ENCODE data around the gene FOSB. TPM values are rescaled to one million over a fixed set of nuclear protein-coding genes. Genes with fewer than 3 reads are reported as not detected.

FOSB gene
- total and polyA plus RNA-seq, 2 experiments from 2014 or later: 0.55 to 1.9 TPM

DNA sequence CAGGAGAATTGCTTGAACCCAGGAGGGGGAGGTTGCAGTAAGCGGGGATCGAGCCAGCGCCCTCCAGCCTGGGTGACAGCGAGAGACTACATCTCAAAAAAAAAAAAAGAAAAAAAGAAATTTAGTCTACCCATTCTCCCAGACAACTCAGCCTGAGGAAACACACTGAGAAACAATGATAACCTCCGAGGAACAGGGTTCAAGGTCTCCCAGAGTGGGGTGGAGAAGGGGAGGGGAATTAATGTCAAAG, 38.1 kb downstream of the FOSB start:
- H3K79me2 ChIP-seq (replicated peaks; ENCODE audit: insufficient read depth): peaks cover 36% of the 10 kb centered on the region
- H3K4me2 ChIP-seq: peak overlapping the region; percentile 95
- Mint-ChIP-seq H3K9me3 (no peaks in the 10 kb centered on the region; the same call in 2 of the 3 replicates), H3K4me1 (peaks cover 29% of the 10 kb centered on the region), H3K4me3 (peak overlapping the region; percentile 63), H3K36me3 (ENCODE audit: low read depth) (peaks cover 7% of the 10 kb centered on the region), H3K27me3 (ENCODE audit: insufficient read depth, low read depth, poor library complexity) (peaks cover 14% of the 10 kb centered on the region), H3K27ac (peak overlapping the region; percentile 62; the same call in 1 of the 2 replicates)
- peaks cover 21% of the 10 kb centered on the region for H3K4me1 ChIP-seq (ENCODE audit: insufficient read depth)
- H3F3A ChIP-seq (replicated peaks; ENCODE audit: low read depth): peaks cover 14% of the 10 kb centered on the region
- H3K36me3 ChIP-seq (ENCODE audit: insufficient read depth): no peaks in the 10 kb centered on the region
- ATAC-seq (no peak), DNase-seq (ENCODE audit: low spot score) (no peak)
- H3K27me3 ChIP-seq (ENCODE audit: insufficient read depth): no peaks in the 10 kb centered on the region
- TF ChIP-seq ZNF331 (CRISPR knock-in tag; IDR thresholded peaks at IDR 0.05; ENCODE audit: low read depth): no peak
- TF ChIP-seq, protein P1, sequence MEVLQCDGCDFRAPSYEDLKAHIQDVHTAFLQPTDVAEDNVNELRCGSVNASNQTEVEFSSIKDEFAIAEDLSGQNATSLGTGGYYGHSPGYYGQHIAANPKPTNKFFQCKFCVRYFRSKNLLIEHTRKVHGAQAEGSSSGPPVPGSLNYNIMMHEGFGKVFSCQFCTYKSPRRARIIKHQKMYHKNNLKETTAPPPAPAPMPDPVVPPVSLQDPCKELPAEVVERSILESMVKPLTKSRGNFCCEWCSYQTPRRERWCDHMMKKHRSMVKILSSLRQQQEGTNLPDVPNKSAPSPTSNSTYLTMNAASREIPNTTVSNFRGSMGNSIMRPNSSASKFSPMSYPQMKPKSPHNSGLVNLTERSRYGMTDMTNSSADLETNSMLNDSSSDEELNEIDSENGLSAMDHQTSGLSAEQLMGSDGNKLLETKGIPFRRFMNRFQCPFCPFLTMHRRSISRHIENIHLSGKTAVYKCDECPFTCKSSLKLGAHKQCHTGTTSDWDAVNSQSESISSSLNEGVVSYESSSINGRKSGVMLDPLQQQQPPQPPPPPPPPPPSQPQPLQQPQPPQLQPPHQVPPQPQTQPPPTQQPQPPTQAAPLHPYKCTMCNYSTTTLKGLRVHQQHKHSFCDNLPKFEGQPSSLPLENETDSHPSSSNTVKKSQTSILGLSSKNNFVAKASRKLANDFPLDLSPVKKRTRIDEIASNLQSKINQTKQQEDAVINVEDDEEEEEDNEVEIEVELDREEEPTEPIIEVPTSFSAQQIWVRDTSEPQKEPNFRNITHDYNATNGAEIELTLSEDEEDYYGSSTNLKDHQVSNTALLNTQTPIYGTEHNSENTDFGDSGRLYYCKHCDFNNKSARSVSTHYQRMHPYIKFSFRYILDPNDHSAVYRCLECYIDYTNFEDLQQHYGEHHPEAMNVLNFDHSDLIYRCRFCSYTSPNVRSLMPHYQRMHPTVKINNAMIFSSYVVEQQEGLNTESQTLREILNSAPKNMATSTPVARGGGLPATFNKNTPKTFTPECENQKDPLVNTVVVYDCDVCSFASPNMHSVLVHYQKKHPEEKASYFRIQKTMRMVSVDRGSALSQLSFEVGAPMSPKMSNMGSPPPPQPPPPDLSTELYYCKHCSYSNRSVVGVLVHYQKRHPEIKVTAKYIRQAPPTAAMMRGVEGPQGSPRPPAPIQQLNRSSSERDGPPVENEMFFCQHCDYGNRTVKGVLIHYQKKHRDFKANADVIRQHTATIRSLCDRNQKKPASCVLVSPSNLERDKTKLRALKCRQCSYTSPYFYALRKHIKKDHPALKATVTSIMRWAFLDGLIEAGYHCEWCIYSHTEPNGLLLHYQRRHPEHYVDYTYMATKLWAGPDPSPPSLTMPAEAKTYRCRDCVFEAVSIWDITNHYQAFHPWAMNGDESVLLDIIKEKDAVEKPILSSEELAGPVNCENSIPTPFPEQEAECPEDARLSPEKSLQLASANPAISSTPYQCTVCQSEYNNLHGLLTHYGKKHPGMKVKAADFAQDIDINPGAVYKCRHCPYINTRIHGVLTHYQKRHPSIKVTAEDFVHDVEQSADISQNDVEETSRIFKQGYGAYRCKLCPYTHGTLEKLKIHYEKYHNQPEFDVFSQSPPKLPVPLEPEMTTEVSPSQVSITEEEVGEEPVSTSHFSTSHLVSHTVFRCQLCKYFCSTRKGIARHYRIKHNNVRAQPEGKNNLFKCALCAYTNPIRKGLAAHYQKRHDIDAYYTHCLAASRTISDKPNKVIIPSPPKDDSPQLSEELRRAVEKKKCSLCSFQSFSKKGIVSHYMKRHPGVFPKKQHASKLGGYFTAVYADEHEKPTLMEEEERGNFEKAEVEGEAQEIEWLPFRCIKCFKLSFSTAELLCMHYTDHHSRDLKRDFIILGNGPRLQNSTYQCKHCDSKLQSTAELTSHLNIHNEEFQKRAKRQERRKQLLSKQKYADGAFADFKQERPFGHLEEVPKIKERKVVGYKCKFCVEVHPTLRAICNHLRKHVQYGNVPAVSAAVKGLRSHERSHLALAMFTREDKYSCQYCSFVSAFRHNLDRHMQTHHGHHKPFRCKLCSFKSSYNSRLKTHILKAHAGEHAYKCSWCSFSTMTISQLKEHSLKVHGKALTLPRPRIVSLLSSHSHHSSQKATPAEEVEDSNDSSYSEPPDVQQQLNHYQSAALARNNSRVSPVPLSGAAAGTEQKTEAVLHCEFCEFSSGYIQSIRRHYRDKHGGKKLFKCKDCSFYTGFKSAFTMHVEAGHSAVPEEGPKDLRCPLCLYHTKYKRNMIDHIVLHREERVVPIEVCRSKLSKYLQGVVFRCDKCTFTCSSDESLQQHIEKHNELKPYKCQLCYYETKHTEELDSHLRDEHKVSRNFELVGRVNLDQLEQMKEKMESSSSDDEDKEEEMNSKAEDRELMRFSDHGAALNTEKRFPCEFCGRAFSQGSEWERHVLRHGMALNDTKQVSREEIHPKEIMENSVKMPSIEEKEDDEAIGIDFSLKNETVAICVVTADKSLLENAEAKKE (CRISPR knock-in tag; IDR thresholded peaks at IDR 0.05): no peak
- TF ChIP-seq, protein P2, sequence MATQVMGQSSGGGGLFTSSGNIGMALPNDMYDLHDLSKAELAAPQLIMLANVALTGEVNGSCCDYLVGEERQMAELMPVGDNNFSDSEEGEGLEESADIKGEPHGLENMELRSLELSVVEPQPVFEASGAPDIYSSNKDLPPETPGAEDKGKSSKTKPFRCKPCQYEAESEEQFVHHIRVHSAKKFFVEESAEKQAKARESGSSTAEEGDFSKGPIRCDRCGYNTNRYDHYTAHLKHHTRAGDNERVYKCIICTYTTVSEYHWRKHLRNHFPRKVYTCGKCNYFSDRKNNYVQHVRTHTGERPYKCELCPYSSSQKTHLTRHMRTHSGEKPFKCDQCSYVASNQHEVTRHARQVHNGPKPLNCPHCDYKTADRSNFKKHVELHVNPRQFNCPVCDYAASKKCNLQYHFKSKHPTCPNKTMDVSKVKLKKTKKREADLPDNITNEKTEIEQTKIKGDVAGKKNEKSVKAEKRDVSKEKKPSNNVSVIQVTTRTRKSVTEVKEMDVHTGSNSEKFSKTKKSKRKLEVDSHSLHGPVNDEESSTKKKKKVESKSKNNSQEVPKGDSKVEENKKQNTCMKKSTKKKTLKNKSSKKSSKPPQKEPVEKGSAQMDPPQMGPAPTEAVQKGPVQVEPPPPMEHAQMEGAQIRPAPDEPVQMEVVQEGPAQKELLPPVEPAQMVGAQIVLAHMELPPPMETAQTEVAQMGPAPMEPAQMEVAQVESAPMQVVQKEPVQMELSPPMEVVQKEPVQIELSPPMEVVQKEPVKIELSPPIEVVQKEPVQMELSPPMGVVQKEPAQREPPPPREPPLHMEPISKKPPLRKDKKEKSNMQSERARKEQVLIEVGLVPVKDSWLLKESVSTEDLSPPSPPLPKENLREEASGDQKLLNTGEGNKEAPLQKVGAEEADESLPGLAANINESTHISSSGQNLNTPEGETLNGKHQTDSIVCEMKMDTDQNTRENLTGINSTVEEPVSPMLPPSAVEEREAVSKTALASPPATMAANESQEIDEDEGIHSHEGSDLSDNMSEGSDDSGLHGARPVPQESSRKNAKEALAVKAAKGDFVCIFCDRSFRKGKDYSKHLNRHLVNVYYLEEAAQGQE (IDR thresholded peaks at IDR 0.05; ENCODE audit: unreplicated experiment): no peak
- H4K20me1 ChIP-seq (replicated peaks; ENCODE audit: insufficient read depth): peaks cover 2% of the 10 kb centered on the region; the same call in 1 of the 2 replicates
- peak overlapping the region; percentile 99 for H3K4me3 ChIP-seq
- no peaks in the 10 kb centered on the region for H3K9me2 ChIP-seq (ENCODE audit: insufficient read depth)
- H2AFZ ChIP-seq: 0 out of 2 replicates have a peak overlapping the region, but pooled peaks have one; percentile 14
- peak overlapping the region; percentile 80 for H3K27ac ChIP-seq (ENCODE audit: low read depth)

Data from GM23338 (cell line).